WTC11 (cell line): Measurements from ENCODE around the gene RANGAP1. TPM values are rescaled to one million over a fixed set of nuclear protein-coding genes. Genes with fewer than 3 reads are reported as not detected.

Experiments
- ATAC-seq: fragments of 200-7000 bp; cut with Tn5 transposase; 2 replicates; pipeline ENCODE4 v1.10.0; 2021; ENCODE audit warnings: mild to moderate bottlenecking, moderate library complexity
- CTCF ChIA-PET: fragments of 300-600 bp; sonication (Branson Sonifier 250); formaldehyde crosslinking; loops from one replicate; lab custom pipeline; 2021; ENCODE audit warnings: antibody characterized with exemption; lab: Charles Lee
- POLR2A ChIA-PET: fragments of 350-600 bp; sonication (Branson Sonifier 250); formaldehyde crosslinking; loops from one replicate; lab custom pipeline; 2021; ENCODE audit warnings: antibody characterized with exemption; lab: Charles Lee
- DNase-seq: peaks from one replicate; pipeline ENCODE4 v3.0.0; 2021; ENCODE audit warnings: low spot score
- H3K27ac Mint-ChIP-seq: 2 replicates; pipeline ENCODE4 v1.8.0; 2021; ENCODE audit warnings: mixed read lengths
- H3K27me3 Mint-ChIP-seq: 2 replicates; pipeline ENCODE4 v1.8.0; 2021; ENCODE audit warnings: low read depth, mild to moderate bottlenecking, moderate library complexity, mixed read lengths
- H3K36me3 Mint-ChIP-seq: 2 replicates; pipeline ENCODE4 v1.8.0; 2021; ENCODE audit warnings: mixed read lengths
- H3K4me1 Mint-ChIP-seq: 2 replicates; pipeline ENCODE4 v1.8.0; 2022; ENCODE audit warnings: mixed read lengths
- H3K4me3 Mint-ChIP-seq: 2 replicates; pipeline ENCODE4 v1.8.0; 2021; ENCODE audit warnings: mild to moderate bottlenecking, moderate library complexity, mixed read lengths
- H3K9me3 Mint-ChIP-seq: 2 replicates; pipeline ENCODE4 v1.8.0; 2021; ENCODE audit warnings: mixed read lengths
- CREB1 ChIP-seq: sonication (generic); formaldehyde crosslinking; IDR thresholded peaks from 2 replicates; pipeline ENCODE4 v1.8.0; 2023; ENCODE audit warnings: mild to moderate bottlenecking, missing genetic modification reagents
- ELF4 ChIP-seq: sonication (generic); formaldehyde crosslinking; IDR thresholded peaks from 2 replicates; pipeline ENCODE4 v1.8.1; 2022; ENCODE audit warnings: low read depth, mild to moderate bottlenecking, moderate library complexity, missing genetic modification reagents
- ETV6 ChIP-seq: sonication (generic); formaldehyde crosslinking; IDR thresholded peaks from 2 replicates; pipeline ENCODE4 v1.8.1; 2022; ENCODE audit warnings: mild to moderate bottlenecking, missing genetic modification reagents
- IRF2 ChIP-seq: sonication (generic); formaldehyde crosslinking; IDR thresholded peaks from 2 replicates; pipeline ENCODE4 v1.8.0; 2022; ENCODE audit warnings: low read depth, missing genetic modification reagents, borderline replicate concordance
- JAZF1 ChIP-seq: fragments of 250-450 bp; sonication (Bioruptor Pico); IDR thresholded peaks from 2 replicates; pipeline ENCODE4 v1.9.0; 2021; ENCODE audit warnings: moderate library complexity, mild to moderate bottlenecking, inconsistent platforms
- KAT7 ChIP-seq: sonication (generic); formaldehyde crosslinking; IDR thresholded peaks from 2 replicates; pipeline ENCODE4 v1.8.1; 2023; ENCODE audit warnings: missing genetic modification reagents, mild to moderate bottlenecking, borderline replicate concordance
- MXD4 ChIP-seq: fragments of 250-450 bp; sonication (Bioruptor Pico); IDR thresholded peaks from 2 replicates; pipeline ENCODE4 v1.8.0; 2021; ENCODE audit warnings: mild to moderate bottlenecking, moderate library complexity, borderline replicate concordance
- NFYB ChIP-seq: sonication (generic); formaldehyde crosslinking; conservative IDR thresholded peaks from 2 replicates; pipeline ENCODE4 v1.8.0; 2022; ENCODE audit warnings: low read depth, missing genetic modification reagents
- RORB ChIP-seq: fragments of 250-450 bp; sonication (Bioruptor Pico); IDR thresholded peaks from 2 replicates; pipeline ENCODE4 v1.9.0; 2021; ENCODE audit warnings: mild to moderate bottlenecking
- SMAD3 ChIP-seq: sonication (generic); formaldehyde crosslinking; IDR thresholded peaks from 2 replicates; pipeline ENCODE4 v1.8.0; 2022; ENCODE audit warnings: missing genetic modification reagents, mild to moderate bottlenecking, borderline replicate concordance
- TEAD1 ChIP-seq: sonication (generic); formaldehyde crosslinking; IDR thresholded peaks from 2 replicates; pipeline ENCODE4 v1.8.0; 2022; ENCODE audit warnings: mild to moderate bottlenecking, missing genetic modification reagents
- TEAD4 ChIP-seq: sonication (generic); formaldehyde crosslinking; IDR thresholded peaks from 2 replicates; pipeline ENCODE4 v1.8.0; 2022; ENCODE audit warnings: mild to moderate bottlenecking, missing genetic modification reagents
- TP53 ChIP-seq: sonication (generic); formaldehyde crosslinking; IDR thresholded peaks from 2 replicates; pipeline ENCODE4 v1.8.1; 2023; ENCODE audit warnings: mild to moderate bottlenecking, missing genetic modification reagents
- ZBTB21 ChIP-seq: sonication (generic); formaldehyde crosslinking; IDR thresholded peaks from 2 replicates; pipeline ENCODE4 v1.8.1; 2023; ENCODE audit warnings: mild to moderate bottlenecking, missing genetic modification reagents, borderline replicate concordance
- ZNF219 ChIP-seq: sonication (generic); formaldehyde crosslinking; IDR thresholded peaks from 2 replicates; pipeline ENCODE4 v1.8.0; 2023; ENCODE audit warnings: missing genetic modification reagents, mild to moderate bottlenecking, borderline replicate concordance
- ZNF232 ChIP-seq: sonication (generic); formaldehyde crosslinking; IDR thresholded peaks from 2 replicates; pipeline ENCODE4 v1.8.0; 2022; ENCODE audit warnings: mild to moderate bottlenecking, missing genetic modification reagents
- ZNF396 ChIP-seq: fragments of 250-450 bp; sonication (Bioruptor Pico); IDR thresholded peaks from 2 replicates; pipeline ENCODE4 v1.8.0; 2021; ENCODE audit warnings: mild to moderate bottlenecking, moderate library complexity, borderline replicate concordance
- total RNA-seq: library from RNA; stranded (reverse); gene quantifications from 3 replicates; pipeline ENCODE4 v1.2.3, GENCODE V29; 2021
- TF ChIP-seq, protein P1 (sequence below): sonication (generic); formaldehyde crosslinking; IDR thresholded peaks from 2 replicates; pipeline ENCODE4 v1.8.1; 2023; ENCODE audit warnings: mild to moderate bottlenecking, missing genetic modification reagents, moderate library complexity
- TF ChIP-seq, protein P2 (sequence below): sonication (generic); formaldehyde crosslinking; IDR thresholded peaks from 2 replicates; pipeline ENCODE4 v1.8.1; 2022; ENCODE audit warnings: mild to moderate bottlenecking, missing genetic modification reagents, moderate library complexity, borderline replicate concordance
- TF ChIP-seq, protein P3 (sequence below): fragments of 250-450 bp; sonication (Bioruptor Pico); IDR thresholded peaks from 2 replicates; pipeline ENCODE4 v1.9.0; 2021; ENCODE audit warnings: moderate library complexity, mild to moderate bottlenecking, inconsistent platforms, borderline replicate concordance
- TF ChIP-seq, protein P4 (sequence below): sonication (generic); formaldehyde crosslinking; IDR thresholded peaks from 2 replicates; pipeline ENCODE4 v1.8.1; 2023; ENCODE audit warnings: mild to moderate bottlenecking, moderate library complexity, missing genetic modification reagents
- TF ChIP-seq, protein P5 (sequence below): sonication (generic); formaldehyde crosslinking; IDR thresholded peaks from 2 replicates; pipeline ENCODE4 v1.8.1; 2023; ENCODE audit warnings: mild to moderate bottlenecking, missing genetic modification reagents, borderline replicate concordance
- TF ChIP-seq, protein P6 (sequence below): sonication (generic); formaldehyde crosslinking; IDR thresholded peaks from 2 replicates; pipeline ENCODE4 v1.8.0; 2023; ENCODE audit warnings: missing genetic modification reagents
- TF ChIP-seq, protein P7 (sequence below): sonication (generic); formaldehyde crosslinking; IDR thresholded peaks from 2 replicates; pipeline ENCODE4 v1.8.0; 2022; ENCODE audit warnings: mild to moderate bottlenecking, missing genetic modification reagents

The RANGAP1 gene
- total RNA-seq, 1 experiment from 2014 or later: 160 TPM

DNA sequence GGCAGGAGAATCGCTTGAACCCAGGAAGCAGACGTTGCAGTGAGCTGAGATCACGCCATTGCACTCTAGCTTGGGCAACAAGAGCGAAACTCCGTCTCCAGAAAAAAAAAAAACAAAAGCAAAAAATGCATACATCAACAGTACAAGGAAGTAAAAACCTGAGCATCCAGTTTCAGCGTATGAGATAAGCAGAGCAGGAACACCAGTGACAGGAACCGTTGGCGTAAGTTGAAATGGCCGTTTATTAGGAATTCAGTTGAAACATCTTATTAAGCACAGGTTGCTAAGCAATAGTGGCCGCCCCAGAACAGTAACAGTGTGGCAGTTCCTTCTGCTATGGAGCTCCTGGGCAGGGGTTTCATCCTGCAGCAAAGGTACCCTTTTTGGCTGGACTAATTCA, 84.8 kb downstream of the RANGAP1 start:
- no peak for DNase-seq
- H3K4me3 Mint-ChIP-seq: no peak overlapping the region
- no peaks in the 10 kb centered on the region for H3K9me3 Mint-ChIP-seq
- no peaks in the 10 kb centered on the region for H3K36me3 Mint-ChIP-seq
- no peak for TF ChIP-seq ETV6 (CRISPR knock-in tag)
- TF ChIP-seq ELF4 (CRISPR knock-in tag): no peak
- TF ChIP-seq ZNF232 (CRISPR knock-in tag): no peak
- no peak for TF ChIP-seq SMAD3
- TF ChIP-seq, protein P1, sequence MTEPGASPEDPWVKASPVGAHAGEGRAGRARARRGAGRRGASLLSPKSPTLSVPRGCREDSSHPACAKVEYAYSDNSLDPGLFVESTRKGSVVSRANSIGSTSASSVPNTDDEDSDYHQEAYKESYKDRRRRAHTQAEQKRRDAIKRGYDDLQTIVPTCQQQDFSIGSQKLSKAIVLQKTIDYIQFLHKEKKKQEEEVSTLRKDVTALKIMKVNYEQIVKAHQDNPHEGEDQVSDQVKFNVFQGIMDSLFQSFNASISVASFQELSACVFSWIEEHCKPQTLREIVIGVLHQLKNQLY: no peak
- TF ChIP-seq, protein P2, sequence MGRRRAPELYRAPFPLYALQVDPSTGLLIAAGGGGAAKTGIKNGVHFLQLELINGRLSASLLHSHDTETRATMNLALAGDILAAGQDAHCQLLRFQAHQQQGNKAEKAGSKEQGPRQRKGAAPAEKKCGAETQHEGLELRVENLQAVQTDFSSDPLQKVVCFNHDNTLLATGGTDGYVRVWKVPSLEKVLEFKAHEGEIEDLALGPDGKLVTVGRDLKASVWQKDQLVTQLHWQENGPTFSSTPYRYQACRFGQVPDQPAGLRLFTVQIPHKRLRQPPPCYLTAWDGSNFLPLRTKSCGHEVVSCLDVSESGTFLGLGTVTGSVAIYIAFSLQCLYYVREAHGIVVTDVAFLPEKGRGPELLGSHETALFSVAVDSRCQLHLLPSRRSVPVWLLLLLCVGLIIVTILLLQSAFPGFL (CRISPR knock-in tag): no peak
- TF ChIP-seq KAT7 (CRISPR knock-in tag): no peak
- no peak for TF ChIP-seq JAZF1 (CRISPR knock-in tag)
- TF ChIP-seq ZNF219: no peak
- TF ChIP-seq NFYB (CRISPR knock-in tag): no peak
- TF ChIP-seq ZBTB21: no peak
- TF ChIP-seq, protein P3, sequence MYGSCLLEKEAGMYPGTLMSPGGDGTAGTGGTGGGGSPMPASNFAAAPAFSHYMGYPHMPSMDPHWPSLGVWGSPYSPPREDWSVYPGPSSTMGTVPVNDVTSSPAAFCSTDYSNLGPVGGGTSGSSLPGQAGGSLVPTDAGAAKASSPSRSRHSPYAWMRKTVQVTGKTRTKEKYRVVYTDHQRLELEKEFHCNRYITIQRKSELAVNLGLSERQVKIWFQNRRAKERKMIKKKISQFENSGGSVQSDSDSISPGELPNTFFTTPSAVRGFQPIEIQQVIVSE (CRISPR knock-in tag): no peak
- no peak for TF ChIP-seq TEAD1
- no peak for TF ChIP-seq IRF2 (CRISPR knock-in tag)
- H3K4me1 Mint-ChIP-seq: peaks cover 23% of the 10 kb centered on the region
- peaks cover 59% of the 10 kb centered on the region for H3K27me3 Mint-ChIP-seq
- CTCF ChIA-PET: no interaction called here
- POLR2A ChIA-PET: no interaction called here
- H3K27ac Mint-ChIP-seq: no peak overlapping the region
- ATAC-seq: no peak

DNA sequence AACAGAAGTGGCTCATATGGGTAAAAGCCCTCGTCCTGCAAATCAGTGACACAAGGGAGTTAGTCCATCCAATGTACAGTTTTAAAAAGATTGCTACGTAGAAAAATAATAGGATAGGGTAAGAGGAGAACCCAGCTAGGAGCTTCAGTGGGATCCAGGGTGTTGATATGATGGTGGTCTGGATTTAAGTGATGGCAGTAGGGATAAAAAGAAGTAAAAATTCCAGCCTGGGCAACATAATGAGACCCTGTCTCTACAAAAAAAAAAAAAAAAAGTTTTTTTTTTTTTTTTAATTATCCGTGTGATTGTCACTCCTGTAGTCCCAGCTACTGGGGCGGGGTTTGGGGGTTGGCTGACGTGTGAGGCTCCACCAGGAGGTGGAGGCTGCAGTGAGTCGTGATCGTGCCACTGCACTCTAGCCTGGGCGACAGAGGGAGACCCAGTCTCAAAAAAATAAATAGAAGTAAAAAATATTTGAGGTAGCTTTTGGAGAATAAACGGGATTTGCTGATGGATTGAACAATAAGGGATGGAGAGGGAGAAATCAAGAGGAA, 87.9 kb downstream of the RANGAP1 start:
- POLR2A ChIA-PET: interaction anchor here (1.0 to 1.1 kb wide), 2 partner anchors 13 to 39 kb away, joined by 3 to 5 read pairs; no protein-coding TSS in a partner anchor
- Mint-ChIP-seq H3K27me3 (peaks cover 59% of the 10 kb centered on the region), H3K4me1 (peaks cover 9% of the 10 kb centered on the region), H3K9me3 (no peaks in the 10 kb centered on the region), H3K4me3 (peak overlapping the region; percentile 81), H3K36me3 (no peaks in the 10 kb centered on the region), H3K27ac (no peak overlapping the region)
- CTCF ChIA-PET: interaction anchor here (0.6 to 4.5 kb wide), 6 partner anchors 13 to 299 kb away, joined by 3 to 50 read pairs (median 4); no protein-coding TSS in a partner anchor
- DNase-seq (peak; percentile 37), ATAC-seq (peak; percentile 10)
- TF ChIP-seq, protein P4, sequence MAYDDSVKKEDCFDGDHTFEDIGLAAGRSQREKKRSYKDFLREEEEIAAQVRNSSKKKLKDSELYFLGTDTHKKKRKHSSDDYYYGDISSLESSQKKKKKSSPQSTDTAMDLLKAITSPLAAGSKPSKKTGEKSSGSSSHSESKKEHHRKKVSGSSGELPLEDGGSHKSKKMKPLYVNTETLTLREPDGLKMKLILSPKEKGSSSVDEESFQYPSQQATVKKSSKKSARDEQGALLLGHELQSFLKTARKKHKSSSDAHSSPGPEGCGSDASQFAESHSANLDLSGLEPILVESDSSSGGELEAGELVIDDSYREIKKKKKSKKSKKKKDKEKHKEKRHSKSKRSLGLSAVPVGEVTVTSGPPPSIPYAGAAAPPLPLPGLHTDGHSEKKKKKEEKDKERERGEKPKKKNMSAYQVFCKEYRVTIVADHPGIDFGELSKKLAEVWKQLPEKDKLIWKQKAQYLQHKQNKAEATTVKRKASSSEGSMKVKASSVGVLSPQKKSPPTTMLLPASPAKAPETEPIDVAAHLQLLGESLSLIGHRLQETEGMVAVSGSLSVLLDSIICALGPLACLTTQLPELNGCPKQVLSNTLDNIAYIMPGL (CRISPR knock-in tag): no peak
- TF ChIP-seq, protein P5, sequence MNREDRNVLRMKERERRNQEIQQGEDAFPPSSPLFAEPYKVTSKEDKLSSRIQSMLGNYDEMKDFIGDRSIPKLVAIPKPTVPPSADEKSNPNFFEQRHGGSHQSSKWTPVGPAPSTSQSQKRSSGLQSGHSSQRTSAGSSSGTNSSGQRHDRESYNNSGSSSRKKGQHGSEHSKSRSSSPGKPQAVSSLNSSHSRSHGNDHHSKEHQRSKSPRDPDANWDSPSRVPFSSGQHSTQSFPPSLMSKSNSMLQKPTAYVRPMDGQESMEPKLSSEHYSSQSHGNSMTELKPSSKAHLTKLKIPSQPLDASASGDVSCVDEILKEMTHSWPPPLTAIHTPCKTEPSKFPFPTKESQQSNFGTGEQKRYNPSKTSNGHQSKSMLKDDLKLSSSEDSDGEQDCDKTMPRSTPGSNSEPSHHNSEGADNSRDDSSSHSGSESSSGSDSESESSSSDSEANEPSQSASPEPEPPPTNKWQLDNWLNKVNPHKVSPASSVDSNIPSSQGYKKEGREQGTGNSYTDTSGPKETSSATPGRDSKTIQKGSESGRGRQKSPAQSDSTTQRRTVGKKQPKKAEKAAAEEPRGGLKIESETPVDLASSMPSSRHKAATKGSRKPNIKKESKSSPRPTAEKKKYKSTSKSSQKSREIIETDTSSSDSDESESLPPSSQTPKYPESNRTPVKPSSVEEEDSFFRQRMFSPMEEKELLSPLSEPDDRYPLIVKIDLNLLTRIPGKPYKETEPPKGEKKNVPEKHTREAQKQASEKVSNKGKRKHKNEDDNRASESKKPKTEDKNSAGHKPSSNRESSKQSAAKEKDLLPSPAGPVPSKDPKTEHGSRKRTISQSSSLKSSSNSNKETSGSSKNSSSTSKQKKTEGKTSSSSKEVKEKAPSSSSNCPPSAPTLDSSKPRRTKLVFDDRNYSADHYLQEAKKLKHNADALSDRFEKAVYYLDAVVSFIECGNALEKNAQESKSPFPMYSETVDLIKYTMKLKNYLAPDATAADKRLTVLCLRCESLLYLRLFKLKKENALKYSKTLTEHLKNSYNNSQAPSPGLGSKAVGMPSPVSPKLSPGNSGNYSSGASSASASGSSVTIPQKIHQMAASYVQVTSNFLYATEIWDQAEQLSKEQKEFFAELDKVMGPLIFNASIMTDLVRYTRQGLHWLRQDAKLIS (CRISPR knock-in tag): no peak
- TF ChIP-seq MXD4 (no peak), TP53 (no peak), CREB1 (CRISPR knock-in tag) (no peak), JAZF1 (CRISPR knock-in tag) (no peak), ZNF396 (CRISPR knock-in tag) (no peak), RORB (CRISPR knock-in tag) (no peak), TEAD4 (CRISPR knock-in tag) (no peak)
- TF ChIP-seq, protein P6, sequence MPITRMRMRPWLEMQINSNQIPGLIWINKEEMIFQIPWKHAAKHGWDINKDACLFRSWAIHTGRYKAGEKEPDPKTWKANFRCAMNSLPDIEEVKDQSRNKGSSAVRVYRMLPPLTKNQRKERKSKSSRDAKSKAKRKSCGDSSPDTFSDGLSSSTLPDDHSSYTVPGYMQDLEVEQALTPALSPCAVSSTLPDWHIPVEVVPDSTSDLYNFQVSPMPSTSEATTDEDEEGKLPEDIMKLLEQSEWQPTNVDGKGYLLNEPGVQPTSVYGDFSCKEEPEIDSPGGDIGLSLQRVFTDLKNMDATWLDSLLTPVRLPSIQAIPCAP: no peak
- TF ChIP-seq, protein P7, sequence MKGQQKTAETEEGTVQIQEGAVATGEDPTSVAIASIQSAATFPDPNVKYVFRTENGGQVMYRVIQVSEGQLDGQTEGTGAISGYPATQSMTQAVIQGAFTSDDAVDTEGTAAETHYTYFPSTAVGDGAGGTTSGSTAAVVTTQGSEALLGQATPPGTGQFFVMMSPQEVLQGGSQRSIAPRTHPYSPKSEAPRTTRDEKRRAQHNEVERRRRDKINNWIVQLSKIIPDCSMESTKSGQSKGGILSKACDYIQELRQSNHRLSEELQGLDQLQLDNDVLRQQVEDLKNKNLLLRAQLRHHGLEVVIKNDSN (CRISPR knock-in tag): no peak
